Stimulated activated CD4-positive, alpha-beta T cell treated with anti-CD3 and anti-CD28 coated beads, TNF-alpha, amount 100 ng/mL, for 48 hours (primary cell): ENCODE data around the gene ECT2.
"Not testable (repeated sequence)": the region's sequence is repeated elsewhere in the genome, so short reads cannot be mapped to it uniquely, and the experiment has no call there.

ENCODE experiments used
- DNase-seq, 3 donors: peaks; one replicate each; pipeline ENCODE4 v3.0.0-alpha.2; 2020; ENCODE audit warnings: low read depth in 3 of 3

Gene ECT2

GRCh38 chr3:172856795-172857742, 106.5 kb downstream of the ECT2 start:
- no peak for DNase-seq

- no peak for DNase-seq
Measured at GRCh38 chr3:172859041-172859440, 108.5 kb downstream of the ECT2 start.

- DNase-seq = not testable (repeated sequence)
Measured at GRCh38 chr3:172866726-172867350, 116.3 kb downstream of the ECT2 start.

GRCh38 chr3:172868582-172869200, 118.2 kb downstream of the ECT2 start:
- DNase-seq = no peak

GRCh38 chr3:172869368-172869771, 118.8 kb downstream of the ECT2 start:
- no peak for DNase-seq

GRCh38 chr3:172869784-172870518, 119.4 kb downstream of the ECT2 start:
- DNase-seq = no peak
